22Rv1 (cell line): Measurements from ENCODE around the gene C5orf58.

Experiments
- ZFX ChIP-seq: fragments of 450-650 bp; IDR thresholded peaks from 2 replicates; pipeline ENCODE4 v1.6.1; 2017; ENCODE audit warnings: antibody characterized with exemption, borderline replicate concordance
- TF ChIP-seq, protein P1 (sequence below): fragments of 450-650 bp; IDR thresholded peaks from 2 replicates; pipeline ENCODE4 v1.5.1; 2017; ENCODE audit warnings: mild to moderate bottlenecking

DNA sequence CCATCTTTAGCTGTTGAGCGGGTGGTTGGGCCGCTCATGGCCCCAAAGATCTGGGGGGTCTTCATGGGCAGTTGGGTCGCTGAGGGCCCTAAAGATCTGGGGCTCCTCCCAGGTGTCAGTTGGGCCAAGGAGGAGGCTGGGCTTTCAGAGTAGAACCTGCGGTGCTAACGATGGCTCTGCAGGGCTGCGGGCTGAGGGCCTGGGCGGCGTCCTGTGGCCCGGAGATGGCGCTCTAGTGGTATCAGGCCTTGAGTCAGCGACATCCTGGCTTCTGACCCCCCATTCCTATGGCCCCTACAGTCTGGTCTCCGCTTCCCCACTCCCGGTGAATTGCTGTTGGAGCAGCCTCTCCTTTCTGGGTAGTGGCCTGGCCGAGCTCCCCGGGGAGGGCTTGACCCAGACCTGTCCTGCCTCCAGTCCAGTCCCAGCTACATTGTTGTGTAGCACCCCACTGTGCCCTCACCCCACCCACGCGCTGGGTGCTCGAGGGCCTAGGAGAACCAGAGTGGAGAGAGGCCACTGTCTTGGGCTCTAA lies 640 bp downstream of the C5orf58 start:
- TF ChIP-seq, protein P1, sequence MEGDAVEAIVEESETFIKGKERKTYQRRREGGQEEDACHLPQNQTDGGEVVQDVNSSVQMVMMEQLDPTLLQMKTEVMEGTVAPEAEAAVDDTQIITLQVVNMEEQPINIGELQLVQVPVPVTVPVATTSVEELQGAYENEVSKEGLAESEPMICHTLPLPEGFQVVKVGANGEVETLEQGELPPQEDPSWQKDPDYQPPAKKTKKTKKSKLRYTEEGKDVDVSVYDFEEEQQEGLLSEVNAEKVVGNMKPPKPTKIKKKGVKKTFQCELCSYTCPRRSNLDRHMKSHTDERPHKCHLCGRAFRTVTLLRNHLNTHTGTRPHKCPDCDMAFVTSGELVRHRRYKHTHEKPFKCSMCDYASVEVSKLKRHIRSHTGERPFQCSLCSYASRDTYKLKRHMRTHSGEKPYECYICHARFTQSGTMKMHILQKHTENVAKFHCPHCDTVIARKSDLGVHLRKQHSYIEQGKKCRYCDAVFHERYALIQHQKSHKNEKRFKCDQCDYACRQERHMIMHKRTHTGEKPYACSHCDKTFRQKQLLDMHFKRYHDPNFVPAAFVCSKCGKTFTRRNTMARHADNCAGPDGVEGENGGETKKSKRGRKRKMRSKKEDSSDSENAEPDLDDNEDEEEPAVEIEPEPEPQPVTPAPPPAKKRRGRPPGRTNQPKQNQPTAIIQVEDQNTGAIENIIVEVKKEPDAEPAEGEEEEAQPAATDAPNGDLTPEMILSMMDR: no peak
- TF ChIP-seq ZFX: no peak
